Colonic mucosa (tissue), 4 donors: ENCODE results near the gene ATXN7L2. TPM values are rescaled to one million over a fixed set of nuclear protein-coding genes. Genes with fewer than 3 reads are reported as not detected.

Source experiments
- DNase-seq: peaks from one replicate; pipeline ENCODE4 v3.0.0-alpha.2; 2020
- H3K27ac ChIP-seq: fragments of 200-600 bp; one replicate; pipeline ENCODE4 v1.8.0; 2021
- H3K27me3 ChIP-seq: fragments of 200-600 bp; one replicate; pipeline ENCODE4 v1.8.0; 2021
- H3K36me3 ChIP-seq: fragments of 200-600 bp; one replicate; pipeline ENCODE4 v1.8.0; 2021
- H3K4me1 ChIP-seq: fragments of 200-600 bp; one replicate; pipeline ENCODE4 v1.8.0; 2021; ENCODE audit warnings: mild to moderate bottlenecking
- H3K4me3 ChIP-seq: fragments of 200-600 bp; one replicate; pipeline ENCODE4 v1.8.0; 2021
- H3K9ac ChIP-seq, 2 donors: one replicate each; pipeline ENCODE4 v1.7.0; 2013; ENCODE audit warnings: control low read depth in 2 of 2, low read depth in 2 of 2, low read length in 2 of 2
- H3K9me3 ChIP-seq: fragments of 200-600 bp; one replicate; pipeline ENCODE4 v1.8.0; 2021
- intact Hi-C: fragments of 100-400 bp; cut with DNase I; formaldehyde crosslinking; loops from one replicate; pipeline ENCODE4 v1.14.1; 2022
- total RNA-seq, 2 donors: library from RNA; stranded (reverse); fragmentation: NEBNext Ultra II Directional in 1 of 2; extraction: Animal tissue kit (Norgen Biotek cat#: 25700) in 1 of 2; gene quantifications; one replicate each; pipeline ENCODE4 v1.2.1, GENCODE V29; 2021
- TF ChIP-seq, protein P1 (sequence below): fragments of 200-600 bp; IDR thresholded peaks from one replicate; pipeline ENCODE4 v1.8.0; 2022; ENCODE audit warnings: antibody characterized with exemption, mild to moderate bottlenecking
- donor health status: healthy.
- donor health status: DM: no; HTN: no; CAD: no.
- donor health status: DM: no; HTN: no; CAD: no.

The ATXN7L2 gene
- total RNA-seq, 2 donors from 2014 or later, result 2.3 to 4.0 TPM

- Histone ChIP-seq H3K36me3 (no peaks in the 10 kb centered on the region), H3K27ac (no peak overlapping the region), H3K9ac (no peak overlapping the region), H3K4me1 (peaks cover 13% of the 10 kb centered on the region), H3K27me3 (no peaks in the 10 kb centered on the region), H3K4me3 (no peak overlapping the region), H3K9me3 (no peaks in the 10 kb centered on the region)
- peak; percentile 46 for DNase-seq
- TF ChIP-seq, protein P1, sequence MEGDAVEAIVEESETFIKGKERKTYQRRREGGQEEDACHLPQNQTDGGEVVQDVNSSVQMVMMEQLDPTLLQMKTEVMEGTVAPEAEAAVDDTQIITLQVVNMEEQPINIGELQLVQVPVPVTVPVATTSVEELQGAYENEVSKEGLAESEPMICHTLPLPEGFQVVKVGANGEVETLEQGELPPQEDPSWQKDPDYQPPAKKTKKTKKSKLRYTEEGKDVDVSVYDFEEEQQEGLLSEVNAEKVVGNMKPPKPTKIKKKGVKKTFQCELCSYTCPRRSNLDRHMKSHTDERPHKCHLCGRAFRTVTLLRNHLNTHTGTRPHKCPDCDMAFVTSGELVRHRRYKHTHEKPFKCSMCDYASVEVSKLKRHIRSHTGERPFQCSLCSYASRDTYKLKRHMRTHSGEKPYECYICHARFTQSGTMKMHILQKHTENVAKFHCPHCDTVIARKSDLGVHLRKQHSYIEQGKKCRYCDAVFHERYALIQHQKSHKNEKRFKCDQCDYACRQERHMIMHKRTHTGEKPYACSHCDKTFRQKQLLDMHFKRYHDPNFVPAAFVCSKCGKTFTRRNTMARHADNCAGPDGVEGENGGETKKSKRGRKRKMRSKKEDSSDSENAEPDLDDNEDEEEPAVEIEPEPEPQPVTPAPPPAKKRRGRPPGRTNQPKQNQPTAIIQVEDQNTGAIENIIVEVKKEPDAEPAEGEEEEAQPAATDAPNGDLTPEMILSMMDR, result no peak
- intact Hi-C loops, result no loop called here
Measured at GRCh38 chr1:109503935-109504334, 20.2 kb downstream of the ATXN7L2 start.

DNA sequence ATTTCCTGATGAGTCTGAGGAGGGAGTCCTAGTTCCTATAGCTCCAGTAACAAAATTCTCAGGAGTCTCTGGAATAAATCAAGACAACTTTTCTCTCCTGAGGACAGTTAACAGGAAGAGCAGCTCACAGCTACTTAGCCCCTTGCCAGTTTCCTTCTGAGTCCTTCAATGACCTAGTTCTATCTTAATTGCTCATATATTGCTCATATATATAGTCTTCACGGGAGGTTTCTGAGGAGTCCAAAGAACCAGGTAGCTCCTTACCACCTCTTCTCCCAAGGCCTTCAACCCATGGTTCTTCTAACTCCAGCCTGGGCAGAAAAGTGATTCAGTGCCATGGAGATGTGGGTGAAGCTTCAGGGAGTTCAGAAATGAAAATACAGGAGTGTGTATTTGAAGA is 21.3 kb downstream of the ATXN7L2 start:
- Histone ChIP-seq H3K9me3 (no peaks in the 10 kb centered on the region), H3K4me1 (peaks cover 5% of the 10 kb centered on the region), H3K9ac (no peak overlapping the region), H3K4me3 (no peak overlapping the region), H3K27ac (no peak overlapping the region), H3K36me3 (no peaks in the 10 kb centered on the region), H3K27me3 (no peaks in the 10 kb centered on the region)
- DNase-seq, result no peak
- intact Hi-C loops, result no loop called here
- TF ChIP-seq, protein P1, result no peak

- TF ChIP-seq, protein P1, result no peak
- Histone ChIP-seq H3K9ac (no peak overlapping the region), H3K9me3 (no peaks in the 10 kb centered on the region), H3K36me3 (no peaks in the 10 kb centered on the region), H3K27ac (no peak overlapping the region), H3K27me3 (no peaks in the 10 kb centered on the region), H3K4me3 (no peak overlapping the region), H3K4me1 (no peaks in the 10 kb centered on the region)
- DNase-seq, result no peak
- intact Hi-C loops, result no loop called here
Measured at GRCh38 chr1:109508001-109508872, 24.5 kb downstream of the ATXN7L2 start.

- Histone ChIP-seq H3K27me3 (no peaks in the 10 kb centered on the region), H3K4me1 (no peaks in the 10 kb centered on the region), H3K36me3 (no peaks in the 10 kb centered on the region), H3K27ac (no peak overlapping the region), H3K4me3 (peak overlapping the region; percentile 73), H3K9ac (peak overlapping the region in 1 of 2 donors; percentile 86), H3K9me3 (no peaks in the 10 kb centered on the region)
- TF ChIP-seq, protein P1, result no peak
- DNase-seq, result no peak
- intact Hi-C loops, result no loop called here
Measured at GRCh38 chr1:109508873-109509175, 25.1 kb downstream of the ATXN7L2 start.

DNA sequence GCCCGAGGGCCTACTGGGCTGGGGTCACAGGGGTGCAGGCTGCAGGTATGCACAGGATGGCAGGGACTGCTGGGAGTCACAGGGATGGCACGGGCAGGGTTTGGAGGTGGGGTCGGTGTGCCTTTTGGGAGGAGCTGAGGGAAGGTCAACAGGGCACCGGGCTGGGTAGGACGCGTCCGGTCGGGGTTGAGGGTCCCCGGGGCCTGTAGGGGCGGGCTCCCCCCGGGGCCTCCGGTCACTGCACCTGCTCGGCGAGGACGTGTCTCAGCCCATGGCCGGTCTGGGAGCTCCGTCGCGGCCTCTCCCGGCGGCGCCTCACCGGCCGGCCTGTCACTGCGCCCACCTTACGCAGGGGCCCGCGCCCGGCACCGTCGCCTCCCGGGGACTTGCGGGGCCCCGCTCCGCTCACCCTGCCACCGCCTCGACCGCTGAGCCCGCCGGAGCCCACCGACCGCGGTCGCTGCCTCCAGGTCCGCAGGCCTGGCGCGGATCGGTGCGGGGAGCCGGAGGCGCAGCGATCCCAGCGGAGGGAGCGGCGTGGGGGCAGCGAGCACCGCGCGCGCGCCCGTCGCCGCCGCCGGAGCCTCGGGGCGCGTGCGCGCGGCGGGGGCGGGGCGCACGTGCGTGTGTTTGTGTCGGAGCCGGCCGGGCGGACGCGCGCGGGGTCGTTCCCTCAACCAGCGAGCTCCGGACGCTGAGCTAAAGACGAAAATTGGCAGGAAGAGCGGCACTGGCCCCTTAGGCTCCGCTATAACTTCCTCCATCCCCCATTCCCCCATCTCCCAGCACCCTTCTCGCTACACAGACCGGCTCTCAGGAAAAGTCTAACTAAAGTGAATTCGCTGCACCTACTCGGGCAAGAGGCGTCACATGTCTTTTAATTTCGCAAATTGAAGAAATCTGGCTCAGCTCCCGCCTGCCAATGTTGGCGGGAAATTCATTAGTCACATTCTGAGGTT is 25.8 kb downstream of the ATXN7L2 start, which contains the start of gene AMIGO1:
Gene AMIGO1, minus strand, starts transcription at position 552 of the 959 bp plus-strand sequence. CDS start 815 bp downstream, outside the sequence.
- DNase-seq, result peak; percentile 53
- Histone ChIP-seq H3K36me3 (no peaks in the 10 kb centered on the region), H3K27me3 (no peaks in the 10 kb centered on the region), H3K9ac (peak within 1 kb of the TSS; percentile 67 to 86), H3K9me3 (no peaks in the 10 kb centered on the region), H3K4me1 (no peaks in the 10 kb centered on the region), H3K4me3 (peak within 1 kb of the TSS; percentile 73), H3K27ac (no peak within 1 kb of the TSS)
- TF ChIP-seq, protein P1, result no peak
- intact Hi-C loops, result no loop called here
